HepG2 (cell line): ENCODE data around the gene TMEM198. TPM values are rescaled to one million over a fixed set of nuclear protein-coding genes. Genes with fewer than 3 reads are reported as not detected.

Experiments used
- AKAP8 ChIP-seq: sonication (generic); formaldehyde crosslinking; IDR thresholded peaks from 2 replicates; pipeline ENCODE4 v1.5.1; 2020; ENCODE audit warnings: mild to moderate bottlenecking, missing genetic modification reagents
- MATR3 ChIP-seq: sonication (generic); formaldehyde crosslinking; IDR thresholded peaks from 2 replicates; pipeline ENCODE4 v1.4.0; 2020; ENCODE audit warnings: missing genetic modification reagents
- MYNN ChIP-seq: sonication (generic); formaldehyde crosslinking; IDR thresholded peaks from 2 replicates; pipeline ENCODE4 v1.4.0; 2020; ENCODE audit warnings: mild to moderate bottlenecking, low read depth, missing genetic modification reagents
- NFE2L2 ChIP-seq: fragments of 150-350 bp; IDR thresholded peaks from 2 replicates; pipeline ENCODE4 v1.6.1; 2014; ENCODE audit warnings: low read length
- NPAS2 ChIP-seq: sonication (generic); formaldehyde crosslinking; IDR thresholded peaks from 2 replicates; pipeline ENCODE4 v1.8.0; 2022; ENCODE audit warnings: mild to moderate bottlenecking, missing genetic modification reagents, borderline replicate concordance
- ONECUT2 ChIP-seq: sonication (generic); formaldehyde crosslinking; IDR thresholded peaks from 2 replicates; pipeline ENCODE4 v1.4.0; 2020; ENCODE audit warnings: missing genetic modification reagents
- PAF1 ChIP-seq: IDR thresholded peaks from 2 replicates; pipeline ENCODE4 v1.6.1; 2016; ENCODE audit warnings: missing genetic modification reagents, missing compliant biosample characterization
- TGIF2 ChIP-seq: IDR thresholded peaks from 2 replicates; pipeline ENCODE4 v1.6.1; 2016; ENCODE audit warnings: control low read depth, missing compliant biosample characterization
- ZNF180 ChIP-seq: sonication (generic); formaldehyde crosslinking; IDR thresholded peaks from 2 replicates; pipeline ENCODE4 v1.4.0; 2020; ENCODE audit warnings: low read depth, missing genetic modification reagents, borderline replicate concordance
- ZNF317 ChIP-seq: sonication (generic); formaldehyde crosslinking; IDR thresholded peaks from 2 replicates; pipeline ENCODE4 v1.5.0; 2020; ENCODE audit warnings: mild to moderate bottlenecking, missing genetic modification reagents
- ZNF441 ChIP-seq: sonication (generic); formaldehyde crosslinking; IDR thresholded peaks from 2 replicates; pipeline ENCODE4 v1.7.0; 2021; ENCODE audit warnings: missing genetic modification reagents, borderline replicate concordance
- ZSCAN31 ChIP-seq: sonication (generic); formaldehyde crosslinking; IDR thresholded peaks from 2 replicates; pipeline ENCODE4 v1.5.0; 2020; ENCODE audit warnings: low read depth, mild to moderate bottlenecking, missing genetic modification reagents
- polyA plus RNA-seq, 8 experiments: library from polyadenylated mRNA; depleted of rRNA in 3 of 8; stranded (reverse) in 7 of 8; unstranded in 1 of 8; fragments of >200 nt; fragmentation: Illumina TruSeq in 4 of 8; extraction: Trizol in 4 of 8; gene quantifications; 2 replicates each; pipeline versions ENCODE4 v1.2.1 to v1.2.3, GENCODE V29; 2011 to 2016; ENCODE audit warnings: low read depth in 4 of 8, missing spikeins in 1 of 8, mixed read lengths in 1 of 8; ENCODE audit not compliant: insufficient read depth in 1 of 8
- total RNA-seq, 5 experiments: library from RNA; depleted of rRNA; stranded (reverse); fragments of >200 nt; fragmentation: Illumina TruSeq; extraction: Trizol; gene quantifications; 2 replicates each; pipeline ENCODE4 v1.2.3, GENCODE V29; 2016; ENCODE audit warnings: low read depth in 1 of 5
- TF ChIP-seq, protein P1 (sequence below): sonication (generic); formaldehyde crosslinking; IDR thresholded peaks from 2 replicates; pipeline ENCODE4 v1.4.0; 2020; ENCODE audit warnings: mild to moderate bottlenecking, missing genetic modification reagents, borderline replicate concordance
- TF ChIP-seq, protein P2 (sequence below): sonication (generic); formaldehyde crosslinking; IDR thresholded peaks from 2 replicates; pipeline ENCODE4 v1.4.0; 2020; ENCODE audit warnings: missing genetic modification reagents, mild to moderate bottlenecking, borderline replicate concordance
- TF ChIP-seq, protein P3 (sequence below): sonication (generic); formaldehyde crosslinking; IDR thresholded peaks from 2 replicates; pipeline ENCODE4 v1.5.0; 2020; ENCODE audit warnings: missing genetic modification reagents
- TF ChIP-seq, protein P4 (sequence below): sonication (generic); formaldehyde crosslinking; IDR thresholded peaks from 2 replicates; pipeline ENCODE4 v1.5.0; 2020; ENCODE audit warnings: mild to moderate bottlenecking, missing genetic modification reagents
- TF ChIP-seq, protein P5 (sequence below): sonication (generic); formaldehyde crosslinking; IDR thresholded peaks from 2 replicates; pipeline ENCODE4; 2020; ENCODE audit warnings: missing genetic modification reagents, mild to moderate bottlenecking, borderline replicate concordance

The TMEM198 gene
- total and polyA plus RNA-seq, 2 of the 13 experiments (the other 11 are each of a cell fraction or from before 2014, with no cell fraction given) = 17.3 to 23.5 TPM

DNA sequence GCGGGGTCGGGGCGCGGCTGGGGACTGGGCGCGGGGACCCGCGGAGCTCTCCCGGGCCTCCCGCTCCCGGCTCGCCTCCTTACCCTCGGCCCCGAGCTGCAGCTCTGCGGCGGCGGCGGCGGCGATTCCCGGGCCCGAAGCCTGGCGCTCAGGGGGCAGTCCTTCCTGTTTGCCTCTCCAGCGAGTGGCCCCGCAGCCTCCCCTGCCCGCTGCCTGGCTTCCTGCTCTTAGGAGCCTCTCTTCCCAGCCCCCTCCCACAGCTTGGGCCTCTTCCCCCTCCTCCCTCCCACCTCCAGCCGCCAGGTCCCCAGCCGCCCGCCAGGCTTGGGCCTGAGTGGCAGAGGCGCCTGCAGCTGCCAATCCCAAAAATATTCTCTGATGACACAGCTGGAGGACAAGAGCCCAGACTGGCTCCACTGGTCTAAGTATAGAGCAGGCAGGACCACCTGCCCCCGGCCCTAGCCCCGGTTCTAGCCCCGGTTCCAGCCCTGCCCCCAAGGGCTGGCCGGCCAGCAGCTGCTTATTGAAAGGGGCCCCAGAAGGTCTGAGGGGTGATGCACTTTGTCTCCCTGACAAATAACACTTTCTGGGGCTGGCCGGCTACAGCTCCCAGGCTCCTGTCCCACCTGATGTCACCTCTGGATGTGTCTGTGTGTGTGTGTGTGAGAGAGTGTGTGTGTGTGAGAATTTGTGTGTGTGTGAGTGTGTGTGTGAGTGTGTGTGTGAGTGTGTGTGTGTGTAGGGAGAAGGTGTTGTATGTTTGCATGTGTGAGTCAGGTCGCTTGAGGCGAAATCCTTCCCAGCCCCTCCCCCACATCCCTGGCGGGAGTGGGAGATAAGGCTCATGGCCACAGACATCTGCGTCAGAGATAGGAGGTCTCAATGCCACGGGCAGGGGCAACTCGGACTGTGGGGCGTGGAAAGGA lies 27.7 kb downstream of the TMEM198 start, which contains the start of gene OBSL1 (continued):
- TF ChIP-seq, protein P1, sequence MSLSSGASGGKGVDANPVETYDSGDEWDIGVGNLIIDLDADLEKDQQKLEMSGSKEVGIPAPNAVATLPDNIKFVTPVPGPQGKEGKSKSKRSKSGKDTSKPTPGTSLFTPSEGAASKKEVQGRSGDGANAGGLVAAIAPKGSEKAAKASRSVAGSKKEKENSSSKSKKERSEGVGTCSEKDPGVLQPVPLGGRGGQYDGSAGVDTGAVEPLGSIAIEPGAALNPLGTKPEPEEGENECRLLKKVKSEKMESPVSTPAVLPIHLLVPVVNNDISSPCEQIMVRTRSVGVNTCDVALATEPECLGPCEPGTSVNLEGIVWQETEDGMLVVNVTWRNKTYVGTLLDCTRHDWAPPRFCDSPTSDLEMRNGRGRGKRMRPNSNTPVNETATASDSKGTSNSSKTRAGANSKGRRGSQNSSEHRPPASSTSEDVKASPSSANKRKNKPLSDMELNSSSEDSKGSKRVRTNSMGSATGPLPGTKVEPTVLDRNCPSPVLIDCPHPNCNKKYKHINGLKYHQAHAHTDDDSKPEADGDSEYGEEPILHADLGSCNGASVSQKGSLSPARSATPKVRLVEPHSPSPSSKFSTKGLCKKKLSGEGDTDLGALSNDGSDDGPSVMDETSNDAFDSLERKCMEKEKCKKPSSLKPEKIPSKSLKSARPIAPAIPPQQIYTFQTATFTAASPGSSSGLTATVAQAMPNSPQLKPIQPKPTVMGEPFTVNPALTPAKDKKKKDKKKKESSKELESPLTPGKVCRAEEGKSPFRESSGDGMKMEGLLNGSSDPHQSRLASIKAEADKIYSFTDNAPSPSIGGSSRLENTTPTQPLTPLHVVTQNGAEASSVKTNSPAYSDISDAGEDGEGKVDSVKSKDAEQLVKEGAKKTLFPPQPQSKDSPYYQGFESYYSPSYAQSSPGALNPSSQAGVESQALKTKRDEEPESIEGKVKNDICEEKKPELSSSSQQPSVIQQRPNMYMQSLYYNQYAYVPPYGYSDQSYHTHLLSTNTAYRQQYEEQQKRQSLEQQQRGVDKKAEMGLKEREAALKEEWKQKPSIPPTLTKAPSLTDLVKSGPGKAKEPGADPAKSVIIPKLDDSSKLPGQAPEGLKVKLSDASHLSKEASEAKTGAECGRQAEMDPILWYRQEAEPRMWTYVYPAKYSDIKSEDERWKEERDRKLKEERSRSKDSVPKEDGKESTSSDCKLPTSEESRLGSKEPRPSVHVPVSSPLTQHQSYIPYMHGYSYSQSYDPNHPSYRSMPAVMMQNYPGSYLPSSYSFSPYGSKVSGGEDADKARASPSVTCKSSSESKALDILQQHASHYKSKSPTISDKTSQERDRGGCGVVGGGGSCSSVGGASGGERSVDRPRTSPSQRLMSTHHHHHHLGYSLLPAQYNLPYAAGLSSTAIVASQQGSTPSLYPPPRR (CRISPR knock-in tag) = peak; percentile 69
- TF ChIP-seq, protein P2, sequence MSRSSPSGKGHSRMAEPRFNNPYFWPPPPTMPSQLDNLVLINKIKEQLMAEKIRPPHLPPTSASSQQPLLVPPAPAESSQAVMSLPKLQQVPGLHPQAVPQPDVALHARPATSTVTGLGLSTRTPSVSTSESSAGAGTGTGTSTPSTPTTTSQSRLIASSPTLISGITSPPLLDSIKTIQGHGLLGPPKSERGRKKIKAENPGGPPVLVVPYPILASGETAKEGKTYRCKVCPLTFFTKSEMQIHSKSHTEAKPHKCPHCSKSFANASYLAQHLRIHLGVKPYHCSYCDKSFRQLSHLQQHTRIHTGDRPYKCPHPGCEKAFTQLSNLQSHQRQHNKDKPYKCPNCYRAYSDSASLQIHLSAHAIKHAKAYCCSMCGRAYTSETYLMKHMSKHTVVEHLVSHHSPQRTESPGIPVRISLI (CRISPR knock-in tag) = no peak
- TF ChIP-seq PAF1 (CRISPR knock-in tag) (no peak), MYNN (CRISPR knock-in tag) (no peak), TGIF2 (CRISPR knock-in tag) (no peak; the same call in 1 of the 2 replicates), ZNF441 (CRISPR knock-in tag) (peak; percentile 16), ZNF317 (CRISPR knock-in tag) (peak; percentile 73; the same call in 1 of the 2 replicates), AKAP8 (CRISPR knock-in tag) (no peak; the same call in 1 of the 2 replicates), ONECUT2 (CRISPR knock-in tag) (no peak), ZSCAN31 (CRISPR knock-in tag) (peak; percentile 63), ZNF180 (CRISPR knock-in tag) (no peak), NFE2L2 (no peak), NPAS2 (CRISPR knock-in tag) (no peak), MATR3 (no peak)
- TF ChIP-seq, protein P3, sequence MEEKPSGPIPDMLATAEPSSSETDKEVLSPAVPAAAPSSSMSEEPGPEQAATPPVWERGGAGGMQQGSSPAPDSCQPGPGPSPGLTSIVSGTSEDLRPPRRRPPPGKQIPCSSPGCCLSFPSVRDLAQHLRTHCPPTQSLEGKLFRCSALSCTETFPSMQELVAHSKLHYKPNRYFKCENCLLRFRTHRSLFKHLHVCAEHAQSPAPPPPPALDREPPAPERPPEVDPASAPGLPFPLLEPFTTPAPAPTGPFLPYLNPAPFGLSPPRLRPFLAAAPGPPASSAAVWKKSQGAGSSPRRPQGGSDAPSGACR (CRISPR knock-in tag) = no peak
- TF ChIP-seq, protein P4, sequence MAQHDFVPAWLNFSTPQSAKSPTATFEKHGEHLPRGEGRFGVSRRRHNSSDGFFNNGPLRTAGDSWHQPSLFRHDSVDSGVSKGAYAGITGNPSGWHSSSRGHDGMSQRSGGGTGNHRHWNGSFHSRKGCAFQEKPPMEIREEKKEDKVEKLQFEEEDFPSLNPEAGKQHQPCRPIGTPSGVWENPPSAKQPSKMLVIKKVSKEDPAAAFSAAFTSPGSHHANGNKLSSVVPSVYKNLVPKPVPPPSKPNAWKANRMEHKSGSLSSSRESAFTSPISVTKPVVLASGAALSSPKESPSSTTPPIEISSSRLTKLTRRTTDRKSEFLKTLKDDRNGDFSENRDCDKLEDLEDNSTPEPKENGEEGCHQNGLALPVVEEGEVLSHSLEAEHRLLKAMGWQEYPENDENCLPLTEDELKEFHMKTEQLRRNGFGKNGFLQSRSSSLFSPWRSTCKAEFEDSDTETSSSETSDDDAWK (CRISPR knock-in tag) = no peak
- TF ChIP-seq, protein P5, sequence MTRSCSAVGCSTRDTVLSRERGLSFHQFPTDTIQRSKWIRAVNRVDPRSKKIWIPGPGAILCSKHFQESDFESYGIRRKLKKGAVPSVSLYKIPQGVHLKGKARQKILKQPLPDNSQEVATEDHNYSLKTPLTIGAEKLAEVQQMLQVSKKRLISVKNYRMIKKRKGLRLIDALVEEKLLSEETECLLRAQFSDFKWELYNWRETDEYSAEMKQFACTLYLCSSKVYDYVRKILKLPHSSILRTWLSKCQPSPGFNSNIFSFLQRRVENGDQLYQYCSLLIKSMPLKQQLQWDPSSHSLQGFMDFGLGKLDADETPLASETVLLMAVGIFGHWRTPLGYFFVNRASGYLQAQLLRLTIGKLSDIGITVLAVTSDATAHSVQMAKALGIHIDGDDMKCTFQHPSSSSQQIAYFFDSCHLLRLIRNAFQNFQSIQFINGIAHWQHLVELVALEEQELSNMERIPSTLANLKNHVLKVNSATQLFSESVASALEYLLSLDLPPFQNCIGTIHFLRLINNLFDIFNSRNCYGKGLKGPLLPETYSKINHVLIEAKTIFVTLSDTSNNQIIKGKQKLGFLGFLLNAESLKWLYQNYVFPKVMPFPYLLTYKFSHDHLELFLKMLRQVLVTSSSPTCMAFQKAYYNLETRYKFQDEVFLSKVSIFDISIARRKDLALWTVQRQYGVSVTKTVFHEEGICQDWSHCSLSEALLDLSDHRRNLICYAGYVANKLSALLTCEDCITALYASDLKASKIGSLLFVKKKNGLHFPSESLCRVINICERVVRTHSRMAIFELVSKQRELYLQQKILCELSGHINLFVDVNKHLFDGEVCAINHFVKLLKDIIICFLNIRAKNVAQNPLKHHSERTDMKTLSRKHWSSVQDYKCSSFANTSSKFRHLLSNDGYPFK (CRISPR knock-in tag) = peak; percentile 48; the same call in 1 of the 2 replicates
